ENCODE measurements around the gene TMEM179. TPM values are rescaled to one million over a fixed set of nuclear protein-coding genes. Genes with fewer than 3 reads are reported as not detected.

TMEM179 gene
- total and polyA plus RNA-seq, 2 of the 8 experiments (the other 6 are each of a cell fraction or from before 2014, with no cell fraction given) = 2.9 to 4.0 TPM

DNA sequence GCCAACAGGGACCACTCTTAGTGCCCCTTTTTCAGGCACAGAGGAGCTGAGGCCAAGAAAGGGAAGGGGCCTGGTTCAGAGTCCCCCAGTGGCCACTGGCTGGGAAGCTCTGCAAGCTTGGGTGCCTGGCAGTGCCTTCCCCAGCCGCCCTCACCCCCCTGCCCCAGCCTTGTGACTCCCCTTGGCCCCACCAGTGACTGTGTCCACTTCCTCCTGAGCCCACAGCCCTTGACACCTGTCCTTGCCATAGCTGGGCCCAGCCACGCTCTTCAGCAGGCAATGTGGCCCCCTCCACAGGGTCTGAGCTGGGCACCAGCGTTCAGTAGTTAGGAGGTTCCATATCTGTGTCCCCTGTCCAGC lies 44.0 kb downstream of the TMEM179 start:
- Histone ChIP-seq H2BK20ac (ENCODE audit: low read length) (no peak overlapping the region), H3K14ac (ENCODE audit: insufficient read length) (no peak overlapping the region), H2AK5ac (ENCODE audit: low read depth, low read length) (no peak overlapping the region), H4K20me1 (replicated peaks in 1 of 2; ENCODE audit: control insufficient read depth in 1 of 2, insufficient read depth in 2 of 2, low read length in 2 of 2) (peaks cover 0 to 4% of the 10 kb centered on the region in 2 experiments), H3K79me2 (ENCODE audit: control insufficient read depth in 1 of 2, insufficient read depth in 2 of 2, low read length in 2 of 2) (no peaks in the 10 kb centered on the region), H3K4me3 (ENCODE audit: extremely low read depth in 1 of 4, insufficient read depth in 2 of 4, low read depth in 3 of 4, low read length in 4 of 4) (no peak overlapping the region), H3K27ac (ENCODE audit: low read depth, low read length) (no peak overlapping the region), H2BK12ac (ENCODE audit: low read depth, low read length) (no peak overlapping the region), H2AFZ (ENCODE audit: low read length) (no peak overlapping the region), H3K36me3 (ENCODE audit: control insufficient read depth in 2 of 4, insufficient read depth in 4 of 4, low read length in 3 of 4) (no peaks in the 10 kb centered on the region), H3K23me2 (ENCODE audit: low read depth, low read length) (no peaks in the 10 kb centered on the region), H2BK5ac (ENCODE audit: low read depth, low read length) (no peak overlapping the region; the same call in 1 of the 2 replicates), H3K9me3 (ENCODE audit: insufficient read depth in 2 of 2, low read depth in 1 of 2, low read length in 1 of 2) (no peaks in the 10 kb centered on the region), H3K4me2 (ENCODE audit: insufficient read depth in 1 of 2, low read depth in 2 of 2, low read length in 2 of 2) (no peak overlapping the region), H4K5ac (ENCODE audit: insufficient read length, low read depth, low read length) (no peak overlapping the region), H3K27me3 (replicated peaks in 1 of 4; ENCODE audit: control insufficient read depth in 3 of 4, extremely low read depth in 1 of 4, insufficient read depth in 3 of 4, low read length in 3 of 4) (no peaks in the 10 kb centered on the region; a peak in 2 of 7 replicates), H4K8ac (ENCODE audit: extremely low read depth, insufficient read depth, low read length) (no peak overlapping the region), H2BK120ac (replicated peaks; ENCODE audit: low read depth, low read length) (no peak overlapping the region), H3K79me1 (ENCODE audit: low read depth, low read length) (no peaks in the 10 kb centered on the region), H3K9ac (replicated peaks in 1 of 4; ENCODE audit: extremely low read depth in 1 of 4, low read depth in 3 of 4, low read length in 3 of 4) (no peak overlapping the region), H3K23ac (ENCODE audit: insufficient read length) (no peak overlapping the region), H3K4me1 (replicated peaks in 1 of 4; ENCODE audit: control insufficient read depth in 3 of 4, insufficient read depth in 4 of 4, low read length in 3 of 4) (peaks cover 0 to 6% (median under 1%) of the 10 kb centered on the region in 4 experiments; a peak in 3 of 7 replicates), H3K4ac (replicated peaks; ENCODE audit: insufficient read length, low read depth, low read length) (no peak overlapping the region), H3K18ac (ENCODE audit: extremely low read depth, low read length) (no peak overlapping the region), H2BK15ac (ENCODE audit: low read length) (no peak overlapping the region), H4K91ac (replicated peaks; ENCODE audit: insufficient read length, low read length) (no peak overlapping the region), H3K56ac (replicated peaks; ENCODE audit: insufficient read length, low read depth, low read length) (no peak overlapping the region)
- FAIRE-seq = no peak
- CTCF ChIA-PET (ENCODE audit: partially characterized antibody) = interaction anchor here (0.8 to 2.3 kb wide), 6 partner anchors 9 to 483 kb away, joined by 3 to 10 read pairs (median 3); partner anchors contain the start of gene ASPG
- POLR2A ChIA-PET (ENCODE audit: partially characterized antibody) = interaction anchor here (0.6 kb wide), 1 partner anchor 429 kb away, joined by 3 read pairs; no protein-coding TSS in a partner anchor
- WGBS, 2 experiments (ENCODE audit: extremely low coverage in 1 of 2, insufficient coverage in 1 of 2, insufficient read length in 1 of 2, insufficient replicate concordance in 2 of 2, low coverage in 1 of 2, low lambda C conversion rate in 2 of 2, missing lambda C conversion rate in 1 of 2) = 89% methylated on average over 2 of the region's 3 CpGs; no CpG with 5 or more reads in 1 of the 2 experiments
- no peak for DNase-seq (ENCODE audit: low read depth in 1 of 2, low spot score in 2 of 2)
- TF ChIP-seq, protein P1, sequence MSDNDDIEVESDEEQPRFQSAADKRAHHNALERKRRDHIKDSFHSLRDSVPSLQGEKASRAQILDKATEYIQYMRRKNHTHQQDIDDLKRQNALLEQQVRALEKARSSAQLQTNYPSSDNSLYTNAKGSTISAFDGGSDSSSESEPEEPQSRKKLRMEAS (IDR thresholded peaks at IDR 0.05) = no peak

Measured in H1 (cell line).